ENCODE results near the gene ASB10. TPM values are rescaled to one million over a fixed set of nuclear protein-coding genes. Genes with fewer than 3 reads are reported as not detected.

ASB10 gene
- total and polyA plus RNA-seq, 2 of the 8 experiments (the other 6 are each of a cell fraction or from before 2014, with no cell fraction given) = not detected

DNA sequence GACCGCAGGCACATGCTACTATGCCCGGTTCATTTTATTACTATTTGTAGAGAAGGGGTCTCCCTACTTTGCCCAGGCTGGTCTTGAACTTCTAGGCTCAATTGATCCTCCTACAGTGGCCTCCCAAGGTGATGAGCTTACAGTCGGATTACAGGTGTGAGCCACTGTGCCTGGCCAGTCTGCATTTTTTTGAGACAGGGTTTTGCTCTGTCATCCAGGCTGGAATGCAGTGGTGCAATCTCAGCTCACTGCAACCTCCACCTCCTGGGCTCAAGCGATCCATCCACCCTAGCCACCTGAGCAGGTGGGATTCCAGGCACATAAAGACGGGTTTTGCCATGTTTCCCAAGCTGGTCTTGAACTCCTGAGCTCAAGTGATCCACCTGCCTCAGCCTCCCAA lies 25.6 kb upstream of the ASB10 start:
- H3K79me2 ChIP-seq (ENCODE audit: control insufficient read depth in 1 of 2, insufficient read depth in 2 of 2, low read length in 2 of 2) = no peaks in the 10 kb centered on the region
- peaks cover 27 to 51% (median 35%) of the 10 kb centered on the region in 4 experiments for H3K36me3 ChIP-seq (ENCODE audit: control insufficient read depth in 2 of 4, insufficient read depth in 4 of 4, low read length in 3 of 4)
- ChIA-PET CTCF (ENCODE audit: partially characterized antibody) (interaction anchor here (0.6 to 4.0 kb wide), 11 partner anchors 8 to 458 kb away, joined by 3 to 25 read pairs (median 6); partner anchors contain the start of gene GBX1), POLR2A (ENCODE audit: partially characterized antibody) (interaction anchor here (1.3 to 5.7 kb wide), 3 partner anchors 13 to 26 kb away, joined by 4 to 36 read pairs (median 6); partner anchors contain the start of genes ABCF2 and ASB10)
- H2BK120ac ChIP-seq (replicated peaks; ENCODE audit: low read depth, low read length) = no peak overlapping the region
- no peak overlapping the region for H3K4me2 ChIP-seq (ENCODE audit: insufficient read depth in 1 of 2, low read depth in 2 of 2, low read length in 2 of 2)
- DNase-seq (ENCODE audit: low read depth in 1 of 2, low spot score in 2 of 2) (no peak), FAIRE-seq (no peak)
- no peak overlapping the region for H2BK5ac ChIP-seq (ENCODE audit: low read depth, low read length)
- no peak overlapping the region for H3K18ac ChIP-seq (ENCODE audit: extremely low read depth, low read length)
- H3K23me2 ChIP-seq (ENCODE audit: low read depth, low read length) = no peaks in the 10 kb centered on the region
- no peaks in the 10 kb centered on the region for H3K27me3 ChIP-seq (replicated peaks in 1 of 4; ENCODE audit: control insufficient read depth in 3 of 4, extremely low read depth in 1 of 4, insufficient read depth in 3 of 4, low read length in 3 of 4)
- H4K5ac ChIP-seq (ENCODE audit: insufficient read length, low read depth, low read length) = no peak overlapping the region
- no peak overlapping the region for H2BK15ac ChIP-seq (ENCODE audit: low read length)
- no peaks in the 10 kb centered on the region for H3K79me1 ChIP-seq (ENCODE audit: low read depth, low read length)
- H2BK12ac ChIP-seq (ENCODE audit: low read depth, low read length) = no peak overlapping the region
- WGBS, 2 experiments (ENCODE audit: extremely low coverage in 1 of 2, insufficient coverage in 1 of 2, insufficient read length in 1 of 2, insufficient replicate concordance in 2 of 2, low coverage in 1 of 2, low lambda C conversion rate in 2 of 2, missing lambda C conversion rate in 1 of 2) = 80% methylated on average over 5 of the region's 5 CpGs; no CpG with 5 or more reads in 1 of the 2 experiments
- no peak overlapping the region for H3K56ac ChIP-seq (replicated peaks; ENCODE audit: insufficient read length, low read depth, low read length)
- H3K9me3 ChIP-seq (ENCODE audit: insufficient read depth in 2 of 2, low read depth in 1 of 2, low read length in 1 of 2) = no peaks in the 10 kb centered on the region
- no peak overlapping the region for H3K4ac ChIP-seq (replicated peaks; ENCODE audit: insufficient read length, low read depth, low read length)
- no peak overlapping the region for H3K27ac ChIP-seq (ENCODE audit: low read depth, low read length)
- no peak overlapping the region for H4K91ac ChIP-seq (replicated peaks; ENCODE audit: insufficient read length, low read length)
- no peak overlapping the region for H3K9ac ChIP-seq (replicated peaks in 1 of 4; ENCODE audit: extremely low read depth in 1 of 4, low read depth in 3 of 4, low read length in 3 of 4)
- H2AFZ ChIP-seq (ENCODE audit: low read length) = no peak overlapping the region
- H2BK20ac ChIP-seq (ENCODE audit: low read length) = no peak overlapping the region
- H3K4me3 ChIP-seq (ENCODE audit: extremely low read depth in 1 of 4, insufficient read depth in 2 of 4, low read depth in 3 of 4, low read length in 4 of 4) = no peak overlapping the region
- no peak overlapping the region for H3K23ac ChIP-seq (ENCODE audit: insufficient read length)
- H2AK5ac ChIP-seq (ENCODE audit: low read depth, low read length) = no peak overlapping the region
- peaks cover 0 to 6% (median 3%) of the 10 kb centered on the region in 4 experiments; a peak in 4 of 7 replicates for H3K4me1 ChIP-seq (replicated peaks in 1 of 4; ENCODE audit: control insufficient read depth in 3 of 4, insufficient read depth in 4 of 4, low read length in 3 of 4)
- peaks cover 5 to 6% of the 10 kb centered on the region in 2 experiments for H4K20me1 ChIP-seq (replicated peaks in 1 of 2; ENCODE audit: control insufficient read depth in 1 of 2, insufficient read depth in 2 of 2, low read length in 2 of 2)
- H3K14ac ChIP-seq (ENCODE audit: insufficient read length) = no peak overlapping the region
- no peak overlapping the region for H4K8ac ChIP-seq (ENCODE audit: extremely low read depth, insufficient read depth, low read length)
- no peak for TF ChIP-seq CBX5 (IDR thresholded peaks at IDR 0.05; ENCODE audit: low read depth, low read length)
- TF ChIP-seq, protein P1, sequence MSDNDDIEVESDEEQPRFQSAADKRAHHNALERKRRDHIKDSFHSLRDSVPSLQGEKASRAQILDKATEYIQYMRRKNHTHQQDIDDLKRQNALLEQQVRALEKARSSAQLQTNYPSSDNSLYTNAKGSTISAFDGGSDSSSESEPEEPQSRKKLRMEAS (IDR thresholded peaks at IDR 0.05) = no peak
- no peak for TF ChIP-seq NANOG (IDR thresholded peaks at IDR 0.05; ENCODE audit: insufficient read depth, low read depth, low read length, poor library complexity, severe bottlenecking)
- no peak for TF ChIP-seq SUZ12 (IDR thresholded peaks at IDR 0.05; ENCODE audit: low read length)
- TF ChIP-seq SIX5 (IDR thresholded peaks at IDR 0.05; ENCODE audit: low read depth, low read length) = no peak
- no peak for TF ChIP-seq GABPA (IDR thresholded peaks at IDR 0.05; ENCODE audit: borderline replicate concordance, insufficient read depth, low read length)
- TF ChIP-seq CREB1 (IDR thresholded peaks at IDR 0.05) = no peak
- TF ChIP-seq JUND (IDR thresholded peaks at IDR 0.05; ENCODE audit: low read length) = no peak
- TF ChIP-seq ASH2L (IDR thresholded peaks at IDR 0.05; ENCODE audit: low read length) = no peak
- TF ChIP-seq, protein P2, sequence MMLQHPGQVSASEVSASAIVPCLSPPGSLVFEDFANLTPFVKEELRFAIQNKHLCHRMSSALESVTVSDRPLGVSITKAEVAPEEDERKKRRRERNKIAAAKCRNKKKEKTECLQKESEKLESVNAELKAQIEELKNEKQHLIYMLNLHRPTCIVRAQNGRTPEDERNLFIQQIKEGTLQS (IDR thresholded peaks at IDR 0.05; ENCODE audit: insufficient read depth, low read depth, low read length) = no peak
- TF ChIP-seq HDAC6 (IDR thresholded peaks at IDR 0.05; ENCODE audit: low read depth, low read length) = no peak
- TF ChIP-seq EP300 (IDR thresholded peaks at IDR 0.05; ENCODE audit: borderline replicate concordance in 1 of 2, low read depth in 2 of 2, low read length in 2 of 2) = no peak
- no peak for TF ChIP-seq EZH2 (IDR thresholded peaks at IDR 0.05; ENCODE audit: low read depth, low read length, severe bottlenecking)
